ENCODE results near the gene LTA4H.

DNA sequence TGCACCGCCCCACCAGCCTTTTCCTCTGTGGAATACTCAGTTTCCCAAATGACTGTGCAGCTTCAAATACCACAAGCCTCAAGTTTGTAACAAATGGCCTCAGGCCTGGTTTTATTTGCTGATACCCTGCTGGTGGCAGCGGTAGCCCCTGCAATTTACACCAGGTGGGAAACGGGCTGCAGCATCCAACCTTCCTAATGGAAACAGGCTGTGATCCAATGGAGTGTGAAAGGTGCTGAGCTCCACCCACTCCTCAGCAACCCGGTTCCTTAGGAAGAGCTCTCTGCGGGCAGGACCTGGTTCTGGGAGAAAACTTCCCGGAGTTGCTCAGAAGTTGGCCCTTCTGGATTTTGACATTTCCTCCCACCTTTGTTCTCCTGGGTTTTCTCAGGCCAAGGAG lies 41.7 kb upstream of the LTA4H start:
- no peak for TF ChIP-seq CTCF (IDR thresholded peaks at IDR 0.05)
- no peak for TF ChIP-seq POLR2A (IDR thresholded peaks at IDR 0.05)
